ENCODE data around the gene RBP3.

Gene RBP3

DNA sequence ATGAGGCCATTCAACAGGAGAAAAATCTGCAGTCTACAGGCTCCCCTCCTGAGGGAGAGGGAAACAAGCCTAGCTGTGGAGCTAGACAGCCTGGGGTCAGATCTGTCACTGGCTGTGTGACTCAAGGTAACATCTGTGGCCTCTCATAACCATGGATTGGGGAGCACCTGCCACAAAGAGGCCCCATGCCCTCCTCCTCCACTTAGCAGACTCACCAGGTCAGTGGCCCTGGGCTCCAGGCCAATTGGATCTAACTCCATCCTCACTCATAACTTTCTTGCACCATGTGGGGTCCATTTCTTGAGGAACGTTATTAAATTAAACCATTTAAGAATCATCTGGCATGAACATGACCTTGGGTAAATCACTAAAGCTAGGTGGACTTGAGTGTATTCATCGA is 46.3 kb upstream of the RBP3 start:
- no peak overlapping the region for H3K4me2 ChIP-seq (ENCODE audit: low read length)
- H3K79me2 ChIP-seq = no peaks in the 10 kb centered on the region
- TF ChIP-seq, protein P1, sequence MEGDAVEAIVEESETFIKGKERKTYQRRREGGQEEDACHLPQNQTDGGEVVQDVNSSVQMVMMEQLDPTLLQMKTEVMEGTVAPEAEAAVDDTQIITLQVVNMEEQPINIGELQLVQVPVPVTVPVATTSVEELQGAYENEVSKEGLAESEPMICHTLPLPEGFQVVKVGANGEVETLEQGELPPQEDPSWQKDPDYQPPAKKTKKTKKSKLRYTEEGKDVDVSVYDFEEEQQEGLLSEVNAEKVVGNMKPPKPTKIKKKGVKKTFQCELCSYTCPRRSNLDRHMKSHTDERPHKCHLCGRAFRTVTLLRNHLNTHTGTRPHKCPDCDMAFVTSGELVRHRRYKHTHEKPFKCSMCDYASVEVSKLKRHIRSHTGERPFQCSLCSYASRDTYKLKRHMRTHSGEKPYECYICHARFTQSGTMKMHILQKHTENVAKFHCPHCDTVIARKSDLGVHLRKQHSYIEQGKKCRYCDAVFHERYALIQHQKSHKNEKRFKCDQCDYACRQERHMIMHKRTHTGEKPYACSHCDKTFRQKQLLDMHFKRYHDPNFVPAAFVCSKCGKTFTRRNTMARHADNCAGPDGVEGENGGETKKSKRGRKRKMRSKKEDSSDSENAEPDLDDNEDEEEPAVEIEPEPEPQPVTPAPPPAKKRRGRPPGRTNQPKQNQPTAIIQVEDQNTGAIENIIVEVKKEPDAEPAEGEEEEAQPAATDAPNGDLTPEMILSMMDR (IDR thresholded peaks at IDR 0.05) = no peak
- no peaks in the 10 kb centered on the region for H3K36me3 ChIP-seq (ENCODE audit: control insufficient read depth, insufficient read depth, low read length)
- H3K4me3 ChIP-seq (ENCODE audit: low read depth, low read length) = no peak overlapping the region
- H3K27ac ChIP-seq = no peak overlapping the region
- no peaks in the 10 kb centered on the region for H3K27me3 ChIP-seq (ENCODE audit: control insufficient read depth, insufficient read depth, low read length)
- H2AFZ ChIP-seq = no peak overlapping the region
- no peaks in the 10 kb centered on the region for H3K9me3 ChIP-seq (ENCODE audit: control insufficient read depth, low read length)
- H3K4me1 ChIP-seq = no peaks in the 10 kb centered on the region
- no peak overlapping the region for H3K9ac ChIP-seq

DNA sequence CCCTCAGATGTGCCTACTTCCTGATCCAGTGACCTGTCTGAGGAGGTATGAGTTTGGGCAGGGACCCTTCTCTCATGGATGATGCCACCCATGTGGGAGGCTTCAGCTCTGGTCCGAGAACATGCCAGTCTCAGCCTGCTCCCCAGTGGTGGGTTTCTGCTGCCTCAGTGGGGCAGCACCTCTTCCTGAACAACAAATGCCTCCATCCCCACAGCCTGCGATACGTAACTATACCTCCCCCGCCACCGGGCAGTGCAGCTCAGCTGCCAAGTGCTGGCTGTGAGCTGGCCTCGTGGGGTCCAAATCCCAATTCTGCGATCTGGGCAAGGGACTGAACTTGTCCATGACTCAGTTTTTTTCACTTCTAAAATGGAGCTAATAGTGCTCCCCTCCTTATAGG is 45.1 kb upstream of the RBP3 start:
- Histone ChIP-seq H3K4me1 (no peaks in the 10 kb centered on the region), H3K79me2 (no peaks in the 10 kb centered on the region)
- TF ChIP-seq, protein P1 (IDR thresholded peaks at IDR 0.05) = no peak

DNA sequence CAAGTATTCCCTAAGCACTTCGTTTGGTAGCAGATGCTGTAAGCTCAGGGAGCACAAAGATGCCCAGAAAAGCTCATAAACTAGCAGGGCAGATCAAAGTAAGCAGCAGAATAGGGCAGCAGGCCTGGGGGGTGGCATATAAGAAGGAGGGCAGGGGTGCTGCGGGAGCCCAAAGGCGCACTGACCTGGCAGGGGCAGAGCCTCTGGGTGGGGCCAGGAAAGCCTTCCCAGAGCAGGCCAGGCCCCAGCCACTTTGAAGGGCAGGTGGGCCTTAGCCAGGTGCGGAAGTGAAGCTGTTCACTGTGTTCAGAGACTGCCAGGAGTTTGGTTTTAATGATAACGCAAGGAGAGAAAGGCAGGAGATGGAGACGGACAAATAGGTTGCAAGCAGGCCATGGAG is 44.3 kb upstream of the RBP3 start:
- no peaks in the 10 kb centered on the region for H3K27me3 ChIP-seq (ENCODE audit: control insufficient read depth, insufficient read depth, low read length)
- H3K4me3 ChIP-seq (ENCODE audit: low read depth, low read length) = no peak overlapping the region
- no peaks in the 10 kb centered on the region for H3K4me1 ChIP-seq
- TF ChIP-seq, protein P1 (IDR thresholded peaks at IDR 0.05) = no peak
- H3K9ac ChIP-seq = no peak overlapping the region
- no peak overlapping the region for H2AFZ ChIP-seq
- H3K4me2 ChIP-seq (ENCODE audit: low read length) = no peak overlapping the region
- no peaks in the 10 kb centered on the region for H3K79me2 ChIP-seq
- H3K36me3 ChIP-seq (ENCODE audit: control insufficient read depth, insufficient read depth, low read length) = no peaks in the 10 kb centered on the region
- no peak overlapping the region for H3K27ac ChIP-seq
- H3K9me3 ChIP-seq (ENCODE audit: control insufficient read depth, low read length) = no peaks in the 10 kb centered on the region

More for the DNA sequence above, 45.1 kb upstream of the RBP3 start:
- no peak overlapping the region for H3K9ac ChIP-seq
- H3K4me3 ChIP-seq (ENCODE audit: low read depth, low read length) = no peak overlapping the region
- no peak overlapping the region for H3K27ac ChIP-seq
- no peaks in the 10 kb centered on the region for H3K9me3 ChIP-seq (ENCODE audit: control insufficient read depth, low read length)
- no peaks in the 10 kb centered on the region for H3K27me3 ChIP-seq (ENCODE audit: control insufficient read depth, insufficient read depth, low read length)
- no peak overlapping the region for H2AFZ ChIP-seq
- H3K4me2 ChIP-seq (ENCODE audit: low read length) = no peak overlapping the region
- H3K36me3 ChIP-seq (ENCODE audit: control insufficient read depth, insufficient read depth, low read length) = no peaks in the 10 kb centered on the region

DNA sequence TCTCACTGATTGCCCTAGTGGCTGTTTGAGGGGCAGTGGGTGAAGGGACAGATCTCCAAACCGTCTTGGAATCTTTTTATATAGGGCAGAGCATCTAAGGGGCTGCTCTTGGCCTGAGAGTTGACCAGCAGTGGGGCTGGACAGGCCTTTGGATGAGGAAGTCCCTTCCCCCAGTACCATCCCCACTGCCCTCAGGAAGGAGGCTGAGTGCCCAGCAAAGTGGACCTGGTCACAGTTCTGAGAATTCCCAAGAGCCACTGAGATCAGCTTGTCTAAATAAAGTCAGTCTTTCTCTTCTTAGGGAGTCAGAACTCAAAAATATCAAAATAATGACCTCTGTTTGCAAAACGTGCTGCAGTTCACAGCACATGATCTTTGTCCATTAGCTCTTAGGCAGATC is 42.6 kb upstream of the RBP3 start:
- Histone ChIP-seq H2AFZ (no peak overlapping the region), H3K79me2 (no peaks in the 10 kb centered on the region), H3K4me1 (no peaks in the 10 kb centered on the region), H3K36me3 (ENCODE audit: control insufficient read depth, insufficient read depth, low read length) (no peaks in the 10 kb centered on the region), H3K9me3 (ENCODE audit: control insufficient read depth, low read length) (no peaks in the 10 kb centered on the region), H3K4me3 (ENCODE audit: low read depth, low read length) (no peak overlapping the region), H3K27me3 (ENCODE audit: control insufficient read depth, insufficient read depth, low read length) (no peaks in the 10 kb centered on the region), H3K27ac (no peak overlapping the region), H3K9ac (no peak overlapping the region), H3K4me2 (ENCODE audit: low read length) (no peak overlapping the region)
- TF ChIP-seq, protein P1 (IDR thresholded peaks at IDR 0.05) = no peak

DNA sequence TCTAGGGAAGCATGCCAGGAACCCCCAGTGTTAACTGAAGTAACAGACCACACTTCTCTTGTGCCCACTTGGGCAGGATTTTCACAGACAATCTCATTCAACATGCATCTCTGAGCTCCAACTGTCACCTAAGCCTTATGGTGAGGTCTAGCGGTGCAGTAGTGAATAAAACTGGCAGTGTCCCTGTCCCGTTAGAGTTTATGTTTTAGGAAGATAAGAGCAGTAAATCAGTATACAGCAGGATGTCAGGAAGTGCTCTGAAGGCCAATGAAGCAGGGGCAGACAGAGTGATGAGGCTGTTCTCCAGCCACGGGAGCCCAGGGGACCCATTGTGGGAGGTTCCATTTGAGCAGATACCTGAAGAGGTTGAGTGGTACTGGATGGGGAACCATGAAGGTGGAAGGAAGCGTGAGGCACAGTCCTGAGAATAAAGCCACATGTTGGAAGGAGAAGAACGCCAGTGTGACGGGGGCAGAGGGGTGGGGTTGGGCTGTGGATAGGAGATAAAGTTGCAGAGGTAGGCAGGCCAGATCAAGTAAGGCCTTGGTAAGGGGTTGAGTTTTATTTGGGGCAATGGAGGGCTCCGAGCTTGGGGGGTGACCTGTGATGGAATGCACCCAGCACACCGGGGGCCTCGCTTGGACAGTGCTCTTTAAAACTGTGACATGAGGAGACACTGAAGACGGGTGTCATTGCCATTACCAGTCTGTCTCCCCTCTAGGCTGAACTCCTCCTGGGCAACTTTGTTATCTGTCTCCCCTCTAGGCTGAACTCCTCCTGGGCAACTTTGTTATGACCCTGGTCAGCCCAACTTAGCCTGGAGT is 41.6 kb upstream of the RBP3 start:
- Histone ChIP-seq H3K4me3 (ENCODE audit: low read depth, low read length) (no peak overlapping the region), H3K27ac (no peak overlapping the region), H3K4me1 (no peaks in the 10 kb centered on the region), H3K79me2 (no peaks in the 10 kb centered on the region), H2AFZ (no peak overlapping the region), H3K4me2 (ENCODE audit: low read length) (no peak overlapping the region), H3K9ac (no peak overlapping the region), H3K27me3 (ENCODE audit: control insufficient read depth, insufficient read depth, low read length) (no peaks in the 10 kb centered on the region), H3K36me3 (ENCODE audit: control insufficient read depth, insufficient read depth, low read length) (no peaks in the 10 kb centered on the region), H3K9me3 (ENCODE audit: control insufficient read depth, low read length) (no peaks in the 10 kb centered on the region)
- TF ChIP-seq, protein P1 (IDR thresholded peaks at IDR 0.05) = no peak
